ENCODE measurements around the gene SYT17.

The SYT17 gene

DNA sequence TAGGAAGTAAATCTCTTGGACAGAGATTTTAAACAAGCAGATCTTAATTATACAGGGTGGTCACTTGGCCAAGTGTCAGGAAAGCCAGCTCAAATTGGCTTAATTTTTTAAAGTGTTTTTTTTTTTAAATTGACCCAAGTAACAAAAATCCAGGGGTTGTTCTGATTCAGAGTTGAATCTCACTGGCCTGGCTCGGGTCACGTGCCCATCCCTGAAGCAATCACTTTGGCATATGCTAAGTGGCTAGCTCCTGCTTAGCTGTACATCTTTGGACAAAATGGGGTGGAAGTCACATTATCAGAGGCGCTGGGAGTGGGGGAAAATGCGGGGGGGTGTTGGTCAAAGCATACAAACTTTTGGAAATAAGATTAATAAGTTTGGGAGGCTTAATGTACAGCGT, 141.1 kb downstream of the SYT17 start:
- no peak for DNase-seq (ENCODE audit: low read depth in 1 of 2, low spot score in 1 of 2)
- H3K4me3 ChIP-seq (replicated peaks; ENCODE audit: insufficient read depth, low read length): no peak overlapping the region
- H3K27ac ChIP-seq (replicated peaks): no peak overlapping the region
- TF ChIP-seq POLR2AphosphoS5 (IDR thresholded peaks at IDR 0.05; ENCODE audit: low read depth): no peak
- TF ChIP-seq GABPA (IDR thresholded peaks at IDR 0.05; ENCODE audit: low read depth): no peak
- TF ChIP-seq, protein P1, sequence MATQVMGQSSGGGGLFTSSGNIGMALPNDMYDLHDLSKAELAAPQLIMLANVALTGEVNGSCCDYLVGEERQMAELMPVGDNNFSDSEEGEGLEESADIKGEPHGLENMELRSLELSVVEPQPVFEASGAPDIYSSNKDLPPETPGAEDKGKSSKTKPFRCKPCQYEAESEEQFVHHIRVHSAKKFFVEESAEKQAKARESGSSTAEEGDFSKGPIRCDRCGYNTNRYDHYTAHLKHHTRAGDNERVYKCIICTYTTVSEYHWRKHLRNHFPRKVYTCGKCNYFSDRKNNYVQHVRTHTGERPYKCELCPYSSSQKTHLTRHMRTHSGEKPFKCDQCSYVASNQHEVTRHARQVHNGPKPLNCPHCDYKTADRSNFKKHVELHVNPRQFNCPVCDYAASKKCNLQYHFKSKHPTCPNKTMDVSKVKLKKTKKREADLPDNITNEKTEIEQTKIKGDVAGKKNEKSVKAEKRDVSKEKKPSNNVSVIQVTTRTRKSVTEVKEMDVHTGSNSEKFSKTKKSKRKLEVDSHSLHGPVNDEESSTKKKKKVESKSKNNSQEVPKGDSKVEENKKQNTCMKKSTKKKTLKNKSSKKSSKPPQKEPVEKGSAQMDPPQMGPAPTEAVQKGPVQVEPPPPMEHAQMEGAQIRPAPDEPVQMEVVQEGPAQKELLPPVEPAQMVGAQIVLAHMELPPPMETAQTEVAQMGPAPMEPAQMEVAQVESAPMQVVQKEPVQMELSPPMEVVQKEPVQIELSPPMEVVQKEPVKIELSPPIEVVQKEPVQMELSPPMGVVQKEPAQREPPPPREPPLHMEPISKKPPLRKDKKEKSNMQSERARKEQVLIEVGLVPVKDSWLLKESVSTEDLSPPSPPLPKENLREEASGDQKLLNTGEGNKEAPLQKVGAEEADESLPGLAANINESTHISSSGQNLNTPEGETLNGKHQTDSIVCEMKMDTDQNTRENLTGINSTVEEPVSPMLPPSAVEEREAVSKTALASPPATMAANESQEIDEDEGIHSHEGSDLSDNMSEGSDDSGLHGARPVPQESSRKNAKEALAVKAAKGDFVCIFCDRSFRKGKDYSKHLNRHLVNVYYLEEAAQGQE (IDR thresholded peaks at IDR 0.05; ENCODE audit: insufficient replicate concordance, low read depth): no peak
- TF ChIP-seq SPI1 (IDR thresholded peaks at IDR 0.05; ENCODE audit: borderline replicate concordance, low read depth): no peak
- TF ChIP-seq CTCF (IDR thresholded peaks at IDR 0.05; ENCODE audit: insufficient read depth, low read length): no peak
- H3K27me3 ChIP-seq (ENCODE audit: insufficient read depth, poor library complexity, severe bottlenecking): no peaks in the 10 kb centered on the region

DNA sequence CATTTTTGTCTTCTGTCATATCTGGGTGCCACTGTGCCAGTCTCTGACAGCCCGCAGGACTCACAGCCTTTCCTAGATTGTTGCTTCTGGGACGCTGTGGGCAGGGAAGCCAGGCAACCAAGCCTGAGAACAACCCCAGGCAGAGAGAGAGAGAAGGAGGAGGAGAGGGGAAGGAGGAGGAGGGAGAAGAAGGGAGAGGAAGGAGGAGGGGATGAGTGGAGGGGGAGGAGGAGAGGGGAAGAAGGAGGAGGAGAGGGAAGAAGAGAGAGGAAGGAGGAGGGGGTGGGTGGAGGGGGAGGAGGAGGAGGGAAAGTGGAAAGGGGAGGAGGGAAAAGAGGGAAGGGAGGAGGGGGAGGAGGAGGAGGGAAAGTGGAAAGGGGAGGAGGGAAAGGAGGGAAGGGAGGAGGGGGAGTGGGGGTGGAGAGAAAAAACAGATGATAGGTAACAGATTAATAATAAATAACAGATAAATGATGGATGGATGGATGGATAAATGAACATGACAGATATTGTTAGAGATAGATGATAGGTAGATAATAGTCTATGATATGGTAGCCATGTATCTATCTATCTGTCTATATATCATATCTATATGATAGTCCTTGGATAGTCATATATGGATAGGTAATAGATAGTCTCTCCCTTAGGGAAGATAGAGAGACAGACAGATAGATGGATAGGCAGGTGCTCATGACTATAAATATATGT, 146.8 kb downstream of the SYT17 start:
- no peaks in the 10 kb centered on the region for H3K27me3 ChIP-seq (ENCODE audit: insufficient read depth, poor library complexity, severe bottlenecking)
- H3K27ac ChIP-seq (replicated peaks): no peak overlapping the region
- no peak overlapping the region for H3K4me3 ChIP-seq (replicated peaks; ENCODE audit: insufficient read depth, low read length)
- TF ChIP-seq SPI1 (IDR thresholded peaks at IDR 0.05; ENCODE audit: borderline replicate concordance, low read depth) (no peak), GABPA (IDR thresholded peaks at IDR 0.05; ENCODE audit: low read depth) (no peak), CTCF (IDR thresholded peaks at IDR 0.05; ENCODE audit: insufficient read depth, low read length) (no peak), POLR2AphosphoS5 (IDR thresholded peaks at IDR 0.05; ENCODE audit: low read depth) (no peak)
- TF ChIP-seq, protein P1 (IDR thresholded peaks at IDR 0.05; ENCODE audit: insufficient replicate concordance, low read depth): no peak
- DNase-seq (ENCODE audit: low read depth in 1 of 2, low spot score in 1 of 2): no peak

DNA sequence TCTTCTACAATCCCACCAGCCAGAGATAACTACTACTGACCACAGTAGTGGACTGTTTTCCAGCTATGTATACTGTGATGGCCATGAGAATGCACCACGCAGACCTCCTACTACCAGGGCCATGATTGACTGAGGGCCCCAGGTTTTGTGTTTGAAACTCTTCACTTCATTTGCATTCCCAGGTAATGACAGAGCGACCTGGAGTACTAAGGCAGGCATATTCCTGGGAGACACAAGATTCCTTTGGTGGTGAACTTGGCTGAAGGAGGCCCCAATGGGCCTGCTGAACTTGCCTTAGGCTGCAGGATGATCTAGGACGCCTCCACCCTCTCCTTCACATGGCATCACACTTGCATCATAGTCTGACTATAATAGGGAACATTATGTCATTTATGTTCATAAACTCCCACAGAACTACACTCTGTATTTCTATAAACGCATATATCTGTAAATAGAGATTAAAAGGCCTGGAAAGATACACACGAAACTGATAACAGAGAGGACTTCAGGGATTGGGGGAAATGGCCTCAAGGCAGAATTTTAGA, 147.9 kb downstream of the SYT17 start:
- no peak overlapping the region for H3K4me3 ChIP-seq (replicated peaks; ENCODE audit: insufficient read depth, low read length)
- TF ChIP-seq, protein P1 (IDR thresholded peaks at IDR 0.05; ENCODE audit: insufficient replicate concordance, low read depth): no peak
- no peak for TF ChIP-seq SPI1 (IDR thresholded peaks at IDR 0.05; ENCODE audit: borderline replicate concordance, low read depth)
- TF ChIP-seq GABPA (IDR thresholded peaks at IDR 0.05; ENCODE audit: low read depth): no peak
- no peak for TF ChIP-seq CTCF (IDR thresholded peaks at IDR 0.05; ENCODE audit: insufficient read depth, low read length)
- H3K27me3 ChIP-seq (ENCODE audit: insufficient read depth, poor library complexity, severe bottlenecking): no peaks in the 10 kb centered on the region
- no peak overlapping the region for H3K27ac ChIP-seq (replicated peaks)
- DNase-seq (ENCODE audit: low read depth in 1 of 2, low spot score in 1 of 2): no peak
